Loucy (cell line): ENCODE results near the gene PIBF1.

Experiments
- H2AFZ ChIP-seq: fragments of 200-600 bp; sonication (generic); 2 replicates; pipeline ENCODE4 v1.6.0; 2016; ENCODE audit warnings: antibody characterized with exemption, mild to moderate bottlenecking, low read length, moderate library complexity
- H3F3A ChIP-seq: fragments of 200-600 bp; 2 replicates; pipeline ENCODE4 v1.6.0; 2016; ENCODE audit warnings: antibody characterized with exemption, low read depth, mild to moderate bottlenecking
- H3K27me3 ChIP-seq: fragments of 200-600 bp; sonication (generic); 2 replicates; pipeline ENCODE4 v1.6.1; 2014; ENCODE audit warnings: low read length, mild to moderate bottlenecking; ENCODE audit not compliant: insufficient read depth, poor library complexity, severe bottlenecking
- H3K36me3 ChIP-seq: fragments of 200-600 bp; sonication (generic); 2 replicates; pipeline ENCODE4 v1.6.1; 2016; ENCODE audit warnings: low read length; ENCODE audit not compliant: insufficient read depth
- H3K4me1 ChIP-seq: fragments of 200-600 bp; sonication (generic); 2 replicates; pipeline ENCODE4 v1.5.1; 2014; ENCODE audit warnings: low read length, mild to moderate bottlenecking; ENCODE audit not compliant: insufficient read depth, poor library complexity, severe bottlenecking
- H3K4me2 ChIP-seq: fragments of 200-600 bp; sonication (generic); 2 replicates; pipeline ENCODE4 v1.6.0; 2014; ENCODE audit warnings: antibody characterized with exemption, low read length, low read depth, mild to moderate bottlenecking; ENCODE audit not compliant: poor library complexity, severe bottlenecking
- H3K4me3 ChIP-seq: fragments of 200-600 bp; sonication (generic); 2 replicates; pipeline ENCODE4 v1.5.1; 2014; ENCODE audit warnings: low read length, mild to moderate bottlenecking, mixed read lengths; ENCODE audit not compliant: poor library complexity, severe bottlenecking
- H3K79me2 ChIP-seq: fragments of 200-600 bp; sonication (generic); 2 replicates; pipeline ENCODE4 v1.6.1; 2014; ENCODE audit warnings: low read length; ENCODE audit not compliant: insufficient read depth
- H3K9ac ChIP-seq: fragments of 200-600 bp; sonication (generic); 2 replicates; pipeline ENCODE4 v1.6.0; 2014; ENCODE audit warnings: mild to moderate bottlenecking, low read depth, low read length, moderate library complexity; ENCODE audit not compliant: poor library complexity, severe bottlenecking
- H3K9me2 ChIP-seq: fragments of 200-600 bp; sonication (generic); replicated peaks from 2 replicates; pipeline ENCODE4 v1.6.1; 2016; ENCODE audit warnings: low read depth, low read length, mixed read lengths
- H3K9me3 ChIP-seq: fragments of 200-600 bp; sonication (generic); 2 replicates; pipeline ENCODE4 v1.6.1; 2014; ENCODE audit warnings: mild to moderate bottlenecking, antibody characterized with exemption, low read length, low read depth; ENCODE audit not compliant: insufficient read depth
- H4K20me1 ChIP-seq: fragments of 200-600 bp; sonication (generic); 2 replicates; pipeline ENCODE4 v1.6.0; 2014; ENCODE audit warnings: antibody characterized with exemption, low read length, mild to moderate bottlenecking; ENCODE audit not compliant: insufficient read depth, poor library complexity, severe bottlenecking
- EZH2phosphoT487 ChIP-seq: fragments of 200-600 bp; IDR thresholded peaks from 2 replicates; pipeline ENCODE4 v1.6.1; 2018; ENCODE audit warnings: antibody characterized with exemption, mild to moderate bottlenecking, moderate library complexity, borderline replicate concordance
- TF ChIP-seq, protein P1 (sequence below): fragments of 200-600 bp; sonication (generic); conservative IDR thresholded peaks from 2 replicates; pipeline ENCODE4 v1.5.1; 2014; ENCODE audit warnings: mild to moderate bottlenecking, antibody characterized with exemption, low read length

The PIBF1 gene

DNA sequence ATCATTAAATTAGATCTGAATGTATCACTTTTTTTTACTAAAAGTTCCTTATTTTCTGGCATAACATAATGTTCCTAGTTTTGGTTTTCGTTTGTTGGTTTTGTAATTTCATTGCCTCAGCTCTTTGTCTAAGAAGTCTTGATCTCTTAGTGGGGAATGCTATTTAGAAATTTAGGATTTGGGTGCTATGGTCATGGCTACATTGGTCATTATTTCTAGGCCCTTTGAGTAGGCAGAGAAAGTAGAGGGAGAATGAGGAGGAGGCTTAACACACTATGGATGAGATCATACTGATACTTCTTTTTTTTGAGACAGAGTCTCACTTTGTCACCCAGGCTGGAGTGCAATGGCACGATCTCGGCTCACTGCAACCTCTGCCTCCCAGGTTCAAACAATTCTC is 41.8 kb downstream of the PIBF1 start:
- Histone ChIP-seq H3K4me2 (no peak overlapping the region), H2AFZ (no peak overlapping the region), H3F3A (0 out of 2 replicates have a peak, but pooled peaks cover 4% of the 10 kb centered on the region), H3K27me3 (no peaks in the 10 kb centered on the region), H3K9me2 (no peaks in the 10 kb centered on the region), H3K4me3 (no peak overlapping the region), H3K9me3 (no peaks in the 10 kb centered on the region), H3K4me1 (peaks cover 13% of the 10 kb centered on the region), H3K79me2 (no peaks in the 10 kb centered on the region), H4K20me1 (no peaks in the 10 kb centered on the region), H3K9ac (no peak overlapping the region), H3K36me3 (peaks cover 38% of the 10 kb centered on the region; the same call in 1 of the 2 replicates)
- TF ChIP-seq, protein P1, sequence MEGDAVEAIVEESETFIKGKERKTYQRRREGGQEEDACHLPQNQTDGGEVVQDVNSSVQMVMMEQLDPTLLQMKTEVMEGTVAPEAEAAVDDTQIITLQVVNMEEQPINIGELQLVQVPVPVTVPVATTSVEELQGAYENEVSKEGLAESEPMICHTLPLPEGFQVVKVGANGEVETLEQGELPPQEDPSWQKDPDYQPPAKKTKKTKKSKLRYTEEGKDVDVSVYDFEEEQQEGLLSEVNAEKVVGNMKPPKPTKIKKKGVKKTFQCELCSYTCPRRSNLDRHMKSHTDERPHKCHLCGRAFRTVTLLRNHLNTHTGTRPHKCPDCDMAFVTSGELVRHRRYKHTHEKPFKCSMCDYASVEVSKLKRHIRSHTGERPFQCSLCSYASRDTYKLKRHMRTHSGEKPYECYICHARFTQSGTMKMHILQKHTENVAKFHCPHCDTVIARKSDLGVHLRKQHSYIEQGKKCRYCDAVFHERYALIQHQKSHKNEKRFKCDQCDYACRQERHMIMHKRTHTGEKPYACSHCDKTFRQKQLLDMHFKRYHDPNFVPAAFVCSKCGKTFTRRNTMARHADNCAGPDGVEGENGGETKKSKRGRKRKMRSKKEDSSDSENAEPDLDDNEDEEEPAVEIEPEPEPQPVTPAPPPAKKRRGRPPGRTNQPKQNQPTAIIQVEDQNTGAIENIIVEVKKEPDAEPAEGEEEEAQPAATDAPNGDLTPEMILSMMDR = no peak
- no peak for TF ChIP-seq EZH2phosphoT487

DNA sequence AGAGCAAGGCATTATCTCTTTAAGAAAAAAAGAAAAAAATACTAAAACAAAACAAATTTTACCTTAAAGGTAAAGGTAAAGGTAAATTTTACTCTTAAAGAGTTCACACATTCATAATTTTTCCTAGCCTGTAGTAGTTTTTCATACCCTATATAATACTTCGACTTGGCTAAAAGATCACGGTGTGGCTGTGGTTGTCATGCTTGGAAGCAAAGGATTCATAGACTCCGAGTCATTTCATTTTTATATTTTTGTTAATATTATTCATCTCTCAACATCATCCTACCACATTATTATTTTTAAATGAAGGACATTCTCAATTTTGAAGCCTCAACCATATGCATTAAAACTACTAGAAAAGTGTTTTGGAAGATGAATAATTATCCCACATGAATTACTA is 52.7 kb downstream of the PIBF1 start:
- peaks cover 2% of the 10 kb centered on the region; the same call in 1 of the 2 replicates for H3K79me2 ChIP-seq
- no peak overlapping the region for H2AFZ ChIP-seq
- no peaks in the 10 kb centered on the region for H3K9me2 ChIP-seq
- H3K4me1 ChIP-seq = no peaks in the 10 kb centered on the region
- no peaks in the 10 kb centered on the region for H4K20me1 ChIP-seq
- no peaks in the 10 kb centered on the region for H3F3A ChIP-seq
- H3K4me2 ChIP-seq = no peak overlapping the region
- H3K36me3 ChIP-seq = peaks cover 41% of the 10 kb centered on the region
- no peak overlapping the region for H3K4me3 ChIP-seq
- TF ChIP-seq, protein P1 = no peak
- TF ChIP-seq EZH2phosphoT487 = no peak
- no peaks in the 10 kb centered on the region for H3K9me3 ChIP-seq
- H3K9ac ChIP-seq = no peak overlapping the region
- no peaks in the 10 kb centered on the region for H3K27me3 ChIP-seq

DNA sequence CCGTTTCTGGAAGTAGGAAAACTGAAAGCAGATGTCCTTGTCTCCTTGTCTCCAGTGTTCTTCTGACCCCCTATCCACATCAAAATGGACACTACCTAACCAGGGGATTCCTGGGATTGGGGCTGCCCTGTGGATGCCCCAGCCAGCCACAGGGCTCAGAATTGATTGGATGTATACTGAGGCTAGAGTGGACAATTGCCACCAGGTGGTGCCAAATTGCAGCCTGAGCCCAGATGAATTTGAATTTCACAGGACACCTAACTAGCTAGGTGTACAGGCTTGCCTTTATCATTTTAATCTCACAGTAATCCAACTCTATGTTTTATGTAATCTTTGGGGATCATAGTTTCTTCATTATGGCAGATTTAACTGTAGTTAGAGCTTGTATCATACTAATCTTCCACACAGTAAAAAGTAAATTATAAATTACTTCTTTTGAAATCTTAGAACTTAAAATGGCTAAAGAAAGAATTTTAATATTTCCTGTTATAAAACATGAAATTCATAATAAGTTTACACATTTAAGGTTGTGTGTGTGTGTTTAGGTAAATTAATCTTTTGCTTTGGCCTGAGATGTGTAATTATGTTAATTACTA is 58.0 kb downstream of the PIBF1 start:
- H3K9me2 ChIP-seq = no peaks in the 10 kb centered on the region
- no peaks in the 10 kb centered on the region for H3K4me1 ChIP-seq
- H3F3A ChIP-seq = no peaks in the 10 kb centered on the region
- H4K20me1 ChIP-seq = no peaks in the 10 kb centered on the region
- H3K4me2 ChIP-seq = no peak overlapping the region
- TF ChIP-seq, protein P1 = peak; percentile 88
- no peak for TF ChIP-seq EZH2phosphoT487
- no peaks in the 10 kb centered on the region for H3K27me3 ChIP-seq
- H3K9me3 ChIP-seq = no peaks in the 10 kb centered on the region
- H3K9ac ChIP-seq = no peak overlapping the region
- H3K36me3 ChIP-seq = peaks cover 36% of the 10 kb centered on the region; the same call in 1 of the 2 replicates
- H3K79me2 ChIP-seq = no peaks in the 10 kb centered on the region
- H2AFZ ChIP-seq = no peak overlapping the region
- H3K4me3 ChIP-seq = no peak overlapping the region
